ENCODE measurements around the gene CABLES1. TPM values are rescaled to one million over a fixed set of nuclear protein-coding genes. Genes with fewer than 3 reads are reported as not detected.

Gene CABLES1
- polyA plus RNA-seq, 2 of the 4 experiments (the other 2 are of a cell fraction), result 4.5 to 8.6 TPM

- FAIRE-seq (no peak), DNase-seq (ENCODE audit: low read depth in 1 of 2, low spot score in 1 of 2) (no peak), ATAC-seq (no peak)
- no peak overlapping the region for H3K4me2 ChIP-seq
- ChIA-PET CTCF (no interaction called here), POLR2A (no interaction called here)
- no peaks in the 10 kb centered on the region for H3K4me1 ChIP-seq
- H3K27ac ChIP-seq, result no peak overlapping the region
- 86% methylated on average over 6 of the region's 6 CpGs for WGBS (ENCODE audit: missing lambda C conversion rate)
- H3K9me3 ChIP-seq, result no peaks in the 10 kb centered on the region
- TF ChIP-seq MYC (IDR thresholded peaks at IDR 0.05; ENCODE audit: borderline replicate concordance, low read length), result no peak
- no peak for TF ChIP-seq ATOH8 (CRISPR knock-in tag; IDR thresholded peaks at IDR 0.05; ENCODE audit: low read depth)
- no peak for TF ChIP-seq RFX5 (IDR thresholded peaks at IDR 0.05)
- H3K4me3 ChIP-seq, result no peak overlapping the region
Measured at GRCh38 chr18:23178661-23179081, 43.4 kb downstream of the CABLES1 start.

DNA sequence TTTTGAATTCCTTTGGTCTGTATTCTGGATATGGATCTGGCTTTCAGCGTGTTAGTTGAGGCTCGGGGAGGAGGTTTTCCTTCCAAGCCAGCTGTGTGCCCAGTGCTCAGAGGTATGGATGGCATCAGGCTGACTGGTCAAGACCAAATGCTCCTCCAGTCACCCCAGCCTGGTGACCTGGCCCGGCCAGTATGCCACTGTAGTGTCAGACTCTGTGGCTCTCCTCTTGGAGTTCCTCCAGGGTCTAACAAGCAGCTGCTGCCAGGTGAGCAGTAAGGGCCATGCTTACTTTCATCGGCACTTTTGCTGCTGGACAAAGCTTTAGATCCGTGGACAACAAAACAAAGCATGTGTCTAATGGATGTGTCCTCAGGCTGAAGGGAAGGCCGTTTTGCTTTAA is 44.1 kb downstream of the CABLES1 start:
- CTCF ChIA-PET, result interaction anchor here (0.6 kb wide), 1 partner anchor 139 kb away, joined by 3 read pairs; no protein-coding TSS in a partner anchor

DNA sequence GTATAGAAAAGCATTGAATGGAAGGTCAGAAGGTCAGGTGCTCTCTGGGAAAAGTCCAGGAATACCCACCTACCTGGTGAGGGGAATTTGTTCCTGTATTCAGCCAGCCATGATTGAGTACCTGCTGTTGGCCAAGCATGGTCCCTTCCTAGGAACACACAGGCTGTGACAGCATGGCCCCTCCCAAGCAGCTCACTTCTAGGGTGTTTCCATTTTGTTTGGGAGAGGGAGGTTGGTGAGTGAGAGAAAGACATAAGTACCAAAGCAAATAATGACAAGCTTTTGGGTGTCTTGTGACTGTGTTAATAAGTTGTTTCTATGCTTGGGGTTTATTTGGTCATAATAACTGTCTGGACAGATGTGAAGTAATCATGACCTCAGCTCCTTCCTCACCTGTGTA is 46.3 kb downstream of the CABLES1 start:
- Histone ChIP-seq H3K9me3 (no peaks in the 10 kb centered on the region), H3K4me3 (no peak overlapping the region), H3K27ac (no peak overlapping the region), H3K4me2 (no peak overlapping the region), H3K4me1 (no peaks in the 10 kb centered on the region)
- ATAC-seq, result no peak
- DNase-seq (ENCODE audit: low read depth in 1 of 2, low spot score in 1 of 2), result no peak
- no peak for TF ChIP-seq BHLHE40 (IDR thresholded peaks at IDR 0.05; ENCODE audit: low read depth, low read length)
- TF ChIP-seq, protein P1, sequence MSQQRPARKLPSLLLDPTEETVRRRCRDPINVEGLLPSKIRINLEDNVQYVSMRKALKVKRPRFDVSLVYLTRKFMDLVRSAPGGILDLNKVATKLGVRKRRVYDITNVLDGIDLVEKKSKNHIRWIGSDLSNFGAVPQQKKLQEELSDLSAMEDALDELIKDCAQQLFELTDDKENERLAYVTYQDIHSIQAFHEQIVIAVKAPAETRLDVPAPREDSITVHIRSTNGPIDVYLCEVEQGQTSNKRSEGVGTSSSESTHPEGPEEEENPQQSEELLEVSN (IDR thresholded peaks at IDR 0.05; ENCODE audit: borderline replicate concordance, low read depth), result no peak
- no peak for TF ChIP-seq CEBPB (IDR thresholded peaks at IDR 0.05)
- no peak for TF ChIP-seq HDAC2 (IDR thresholded peaks at IDR 0.05)
- TF ChIP-seq ELK1 (IDR thresholded peaks at IDR 0.05; ENCODE audit: low read depth, low read length), result no peak
- no peak for TF ChIP-seq PHF8 (IDR thresholded peaks at IDR 0.05; ENCODE audit: borderline replicate concordance, low read depth)
- TF ChIP-seq SMC3 (IDR thresholded peaks at IDR 0.05), result no peak
- ChIA-PET POLR2A (no interaction called here), CTCF (interaction anchor here (1.2 kb wide), 1 partner anchor 72 kb away, joined by 3 read pairs; no protein-coding TSS in a partner anchor)
- no peak for FAIRE-seq

More for the DNA sequence above, 44.1 kb downstream of the CABLES1 start:
- FAIRE-seq (no peak), DNase-seq (ENCODE audit: low read depth in 1 of 2, low spot score in 1 of 2) (no peak), ATAC-seq (no peak)
- Histone ChIP-seq H3K27ac (no peak overlapping the region), H3K4me2 (no peak overlapping the region), H3K9me3 (no peaks in the 10 kb centered on the region), H3K4me1 (no peaks in the 10 kb centered on the region), H3K4me3 (no peak overlapping the region)
- TF ChIP-seq RFX5 (IDR thresholded peaks at IDR 0.05) (no peak), SMC3 (IDR thresholded peaks at IDR 0.05) (no peak), ATOH8 (CRISPR knock-in tag; IDR thresholded peaks at IDR 0.05; ENCODE audit: low read depth) (no peak), FOSB (CRISPR knock-in tag; IDR thresholded peaks at IDR 0.05) (no peak), CHD2 (IDR thresholded peaks at IDR 0.05; ENCODE audit: low read length, partially characterized antibody) (no peak), CEBPB (IDR thresholded peaks at IDR 0.05) (no peak), ZFP36 (IDR thresholded peaks at IDR 0.05; ENCODE audit: borderline replicate concordance, partially characterized antibody) (no peak), JUN (IDR thresholded peaks at IDR 0.05) (no peak), NR3C1 (IDR thresholded peaks at IDR 0.05) (no peak), TFCP2L1 (CRISPR knock-in tag; IDR thresholded peaks at IDR 0.05) (no peak), RNF2 (IDR thresholded peaks at IDR 0.05; ENCODE audit: borderline replicate concordance, low read depth) (no peak), EHMT2 (IDR thresholded peaks at IDR 0.05; ENCODE audit: low read depth) (no peak), MAZ (IDR thresholded peaks at IDR 0.05; ENCODE audit: borderline replicate concordance, low read depth, low read length) (no peak), MAFK (IDR thresholded peaks at IDR 0.05; ENCODE audit: partially characterized antibody) (no peak)
- TF ChIP-seq, protein P1 (IDR thresholded peaks at IDR 0.05; ENCODE audit: borderline replicate concordance, low read depth), result no peak
- TF ChIP-seq, protein P2, sequence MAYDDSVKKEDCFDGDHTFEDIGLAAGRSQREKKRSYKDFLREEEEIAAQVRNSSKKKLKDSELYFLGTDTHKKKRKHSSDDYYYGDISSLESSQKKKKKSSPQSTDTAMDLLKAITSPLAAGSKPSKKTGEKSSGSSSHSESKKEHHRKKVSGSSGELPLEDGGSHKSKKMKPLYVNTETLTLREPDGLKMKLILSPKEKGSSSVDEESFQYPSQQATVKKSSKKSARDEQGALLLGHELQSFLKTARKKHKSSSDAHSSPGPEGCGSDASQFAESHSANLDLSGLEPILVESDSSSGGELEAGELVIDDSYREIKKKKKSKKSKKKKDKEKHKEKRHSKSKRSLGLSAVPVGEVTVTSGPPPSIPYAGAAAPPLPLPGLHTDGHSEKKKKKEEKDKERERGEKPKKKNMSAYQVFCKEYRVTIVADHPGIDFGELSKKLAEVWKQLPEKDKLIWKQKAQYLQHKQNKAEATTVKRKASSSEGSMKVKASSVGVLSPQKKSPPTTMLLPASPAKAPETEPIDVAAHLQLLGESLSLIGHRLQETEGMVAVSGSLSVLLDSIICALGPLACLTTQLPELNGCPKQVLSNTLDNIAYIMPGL (CRISPR knock-in tag; IDR thresholded peaks at IDR 0.05; ENCODE audit: borderline replicate concordance), result no peak
- 90% methylated on average over 5 of the region's 6 CpGs for WGBS (ENCODE audit: missing lambda C conversion rate)
- POLR2A ChIA-PET, result no interaction called here
